Renal pelvis (tissue), 4 donors: ENCODE results near the gene TJAP1. TPM values are rescaled to one million over a fixed set of nuclear protein-coding genes. Genes with fewer than 3 reads are reported as not detected.

Experiments
- DNase-seq: peaks from one replicate; pipeline ENCODE4 v3.0.0-alpha.2; 2013
- polyA plus RNA-seq, 3 donors: library from polyadenylated mRNA; unstranded; fragments of 120-200 nt; gene quantifications; one replicate each; pipeline ENCODE4 v1.2.1, GENCODE V29; 2013; ENCODE audit not compliant: insufficient read length in 3 of 3

Gene TJAP1
- polyA plus RNA-seq, 3 donors: 35.1 to 46.0 (median 45.1) TPM

DNA sequence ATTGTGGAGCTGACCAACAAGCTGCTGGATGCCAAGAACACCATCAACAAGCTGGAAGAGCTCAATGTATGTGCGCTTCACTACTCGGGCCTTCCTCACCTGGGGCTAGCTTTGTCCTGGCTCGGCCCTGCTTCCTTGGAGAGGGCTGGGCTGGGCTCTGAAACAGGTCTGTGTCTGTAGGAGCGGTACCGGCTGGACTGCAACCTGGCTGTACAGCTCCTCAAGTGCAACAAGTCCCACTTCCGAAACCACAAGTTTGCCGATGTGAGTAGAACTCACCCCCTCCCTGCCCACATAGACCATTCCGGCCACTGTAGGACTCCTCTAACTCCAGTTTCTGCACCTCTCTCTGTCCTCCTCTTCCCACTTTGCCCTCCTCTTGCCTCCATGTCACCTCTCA, 26.1 kb downstream of the TJAP1 start:
- no peak for DNase-seq

DNA sequence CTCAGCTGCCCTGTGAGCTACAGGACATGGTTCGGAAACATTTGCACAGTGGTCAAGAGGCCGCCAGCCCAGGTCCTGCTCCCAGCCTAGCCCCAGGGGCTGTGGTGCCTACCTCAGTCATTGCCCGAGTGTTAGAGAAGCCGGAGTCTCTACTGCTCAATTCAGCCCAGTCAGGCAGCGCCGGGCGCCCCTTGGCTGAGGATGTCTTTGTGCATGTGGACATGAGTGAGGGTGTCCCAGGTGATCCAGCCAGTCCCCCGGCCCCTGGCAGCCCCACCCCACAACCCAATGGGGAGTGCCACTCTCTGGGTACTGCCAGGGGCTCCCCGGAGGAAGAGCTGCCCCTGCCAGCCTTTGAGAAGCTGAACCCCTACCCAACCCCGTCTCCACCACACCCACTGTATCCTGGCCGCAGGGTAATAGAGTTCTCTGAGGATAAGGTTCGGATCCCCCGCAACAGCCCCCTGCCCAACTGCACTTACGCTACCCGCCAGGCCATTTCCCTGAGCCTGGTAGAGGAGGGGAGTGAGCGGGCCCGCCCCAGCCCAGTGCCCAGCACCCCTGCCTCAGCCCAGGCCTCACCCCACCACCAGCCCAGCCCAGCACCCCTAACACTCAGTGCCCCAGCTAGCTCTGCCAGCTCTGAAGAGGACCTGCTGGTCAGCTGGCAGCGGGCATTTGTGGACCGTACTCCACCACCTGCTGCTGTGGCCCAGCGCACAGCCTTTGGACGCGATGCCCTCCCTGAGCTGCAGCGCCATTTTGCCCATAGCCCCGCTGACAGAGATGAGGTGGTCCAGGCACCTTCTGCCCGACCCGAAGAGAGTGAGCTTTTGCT, 27.6 kb downstream of the TJAP1 start:
- DNase-seq: no peak

DNA sequence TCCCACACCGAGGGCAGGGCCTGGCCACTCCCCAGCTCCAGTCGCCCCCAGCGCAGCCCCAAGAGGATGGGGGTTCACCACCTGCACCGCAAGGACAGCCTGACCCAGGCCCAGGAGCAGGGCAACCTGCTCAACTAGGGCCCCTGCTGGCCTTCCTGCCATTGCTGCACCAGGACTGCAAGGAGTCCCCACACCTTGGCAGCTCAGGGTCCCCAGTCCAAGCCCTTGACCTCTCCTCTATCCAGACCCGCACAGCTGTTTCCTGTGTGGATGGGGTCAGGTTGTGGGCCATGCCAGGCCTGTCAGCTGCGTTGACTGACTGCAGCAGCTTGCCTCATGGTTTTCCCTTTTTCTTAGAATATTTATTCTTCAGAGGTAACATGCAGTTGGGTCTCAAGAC, 28.3 kb downstream of the TJAP1 start:
- DNase-seq: no peak

DNA sequence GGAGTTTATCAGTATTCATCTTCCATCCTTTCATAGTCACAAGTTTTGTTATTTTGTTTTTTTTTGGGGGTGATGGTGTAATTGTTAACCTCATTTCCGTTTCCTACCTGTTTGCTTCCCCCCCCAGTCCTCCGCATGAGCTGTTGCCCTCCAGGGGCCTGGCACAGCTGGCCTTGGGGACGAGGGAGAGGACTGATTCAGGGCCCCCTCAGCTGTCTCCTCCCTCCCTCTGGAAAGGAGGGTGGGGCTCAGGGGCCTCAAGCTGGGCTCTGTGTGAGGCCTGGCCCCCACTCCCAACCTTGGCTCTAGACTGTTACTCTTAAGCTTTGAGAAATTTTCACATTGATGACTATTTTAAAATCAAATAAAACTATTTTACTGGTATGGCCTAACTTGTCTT, 28.8 kb downstream of the TJAP1 start:
- DNase-seq: no peak

DNA sequence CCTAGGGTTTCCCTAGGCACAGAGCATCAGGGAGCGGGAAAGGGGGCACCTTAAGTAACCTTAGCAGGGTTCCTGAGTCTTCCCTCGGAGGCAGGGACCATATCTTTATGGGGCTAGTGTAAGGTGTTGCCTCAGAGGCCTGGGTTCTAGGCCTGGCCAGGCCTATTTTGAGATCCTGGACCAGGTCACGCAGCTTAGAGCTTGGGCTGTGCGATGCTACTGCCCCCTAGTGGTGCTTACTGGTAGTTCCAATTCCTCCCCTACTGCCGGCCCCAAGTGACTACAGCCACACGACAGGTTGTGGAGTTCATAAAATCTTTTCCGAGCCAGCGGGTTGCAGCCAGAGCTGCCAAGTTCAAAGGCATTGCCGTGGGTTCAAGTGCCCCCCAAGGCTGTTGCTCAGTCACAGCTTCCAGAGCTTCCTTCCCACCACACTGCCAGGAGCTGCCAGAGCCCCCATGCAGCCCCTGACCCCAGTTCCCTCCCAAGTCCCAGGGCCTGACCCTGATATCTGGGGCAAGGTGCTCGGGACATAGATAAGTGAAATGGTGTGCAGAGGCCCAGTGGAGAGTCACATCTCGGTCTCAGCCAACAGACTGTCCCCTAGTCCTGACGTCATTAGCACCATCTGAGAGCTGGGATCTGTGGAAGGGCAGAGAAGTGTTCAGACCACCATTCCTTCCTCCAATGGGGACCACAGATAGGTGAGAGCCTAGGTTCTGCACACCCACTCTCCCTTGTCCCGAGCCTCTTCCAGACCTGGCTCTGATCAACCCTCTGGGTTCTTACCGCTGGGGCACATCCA, 29.5 kb downstream of the TJAP1 start:
- peak; percentile 82 for DNase-seq

DNA sequence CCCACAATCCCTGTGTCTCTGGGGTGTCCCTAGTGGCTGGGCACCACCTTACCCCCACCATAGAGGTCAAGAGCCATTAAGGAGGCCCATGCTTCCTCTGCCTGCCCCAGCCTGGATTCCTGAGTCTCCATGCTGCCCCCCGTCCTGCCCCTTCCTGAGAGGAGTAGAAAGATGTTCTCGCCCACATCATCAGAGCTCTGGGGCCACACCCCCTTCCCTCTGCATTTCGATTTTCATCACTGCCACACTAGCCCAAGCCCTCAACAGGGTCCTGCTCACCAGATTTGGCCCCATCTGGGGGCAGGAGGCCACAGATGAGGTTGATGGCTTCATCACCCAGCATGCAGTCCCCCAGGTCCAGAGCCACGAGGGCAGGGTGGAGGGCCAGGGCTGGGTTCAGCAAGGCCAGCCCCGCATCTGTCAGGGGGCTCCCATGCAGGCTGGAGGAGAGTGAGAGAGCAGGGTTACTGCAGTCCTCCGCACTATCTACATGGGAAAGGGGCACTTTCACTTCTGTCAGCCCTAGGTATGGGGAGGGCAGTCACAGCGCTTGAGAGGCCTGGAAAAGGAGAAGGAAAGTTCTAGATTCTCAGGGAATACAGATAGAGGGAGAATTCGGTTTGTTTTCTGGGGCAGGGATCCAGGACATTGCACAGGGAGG, 31.2 kb downstream of the TJAP1 start:
- DNase-seq: no peak

DNA sequence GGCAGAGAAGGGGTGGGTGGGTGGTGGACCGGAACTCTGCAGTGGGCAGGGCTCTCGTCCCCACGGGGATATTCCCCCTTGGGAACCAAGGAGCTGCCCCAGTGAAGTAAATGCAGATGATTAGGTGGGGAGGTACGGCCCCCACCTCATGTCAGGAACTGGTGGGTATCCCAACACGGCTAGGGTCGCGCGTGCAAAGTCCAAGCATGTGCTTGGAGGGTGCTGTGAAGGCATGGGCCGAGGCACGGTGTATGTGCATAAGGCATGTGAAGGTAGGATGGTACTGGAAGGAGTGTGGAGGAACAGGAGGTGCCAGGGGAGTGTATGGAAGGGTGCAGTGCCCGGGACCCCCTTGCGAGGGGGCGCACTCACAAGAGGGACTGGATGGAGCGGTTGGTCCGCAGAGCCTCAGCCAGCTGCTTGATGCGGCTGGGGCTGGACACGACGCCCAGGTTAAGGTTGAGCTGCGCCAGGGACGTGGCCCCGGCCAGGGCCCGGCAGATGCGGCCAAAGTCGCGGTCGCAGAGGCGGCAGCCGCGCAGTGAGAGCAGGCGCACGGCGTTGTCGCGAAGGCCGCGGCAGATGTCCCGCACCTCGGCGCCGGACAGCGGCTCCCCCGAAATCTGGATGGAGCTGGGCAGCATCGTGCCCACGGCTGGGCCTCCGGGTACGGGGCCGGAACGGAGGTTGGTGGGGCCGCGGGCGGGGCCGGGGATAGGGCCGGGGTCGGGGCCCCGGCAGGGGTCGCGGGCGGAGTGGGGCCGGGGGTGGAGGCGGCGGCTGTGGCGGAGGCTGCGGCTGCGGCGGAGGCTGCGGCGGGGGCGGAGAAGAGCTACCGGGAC, 32.0 kb downstream of the TJAP1 start:
- no peak for DNase-seq

DNA sequence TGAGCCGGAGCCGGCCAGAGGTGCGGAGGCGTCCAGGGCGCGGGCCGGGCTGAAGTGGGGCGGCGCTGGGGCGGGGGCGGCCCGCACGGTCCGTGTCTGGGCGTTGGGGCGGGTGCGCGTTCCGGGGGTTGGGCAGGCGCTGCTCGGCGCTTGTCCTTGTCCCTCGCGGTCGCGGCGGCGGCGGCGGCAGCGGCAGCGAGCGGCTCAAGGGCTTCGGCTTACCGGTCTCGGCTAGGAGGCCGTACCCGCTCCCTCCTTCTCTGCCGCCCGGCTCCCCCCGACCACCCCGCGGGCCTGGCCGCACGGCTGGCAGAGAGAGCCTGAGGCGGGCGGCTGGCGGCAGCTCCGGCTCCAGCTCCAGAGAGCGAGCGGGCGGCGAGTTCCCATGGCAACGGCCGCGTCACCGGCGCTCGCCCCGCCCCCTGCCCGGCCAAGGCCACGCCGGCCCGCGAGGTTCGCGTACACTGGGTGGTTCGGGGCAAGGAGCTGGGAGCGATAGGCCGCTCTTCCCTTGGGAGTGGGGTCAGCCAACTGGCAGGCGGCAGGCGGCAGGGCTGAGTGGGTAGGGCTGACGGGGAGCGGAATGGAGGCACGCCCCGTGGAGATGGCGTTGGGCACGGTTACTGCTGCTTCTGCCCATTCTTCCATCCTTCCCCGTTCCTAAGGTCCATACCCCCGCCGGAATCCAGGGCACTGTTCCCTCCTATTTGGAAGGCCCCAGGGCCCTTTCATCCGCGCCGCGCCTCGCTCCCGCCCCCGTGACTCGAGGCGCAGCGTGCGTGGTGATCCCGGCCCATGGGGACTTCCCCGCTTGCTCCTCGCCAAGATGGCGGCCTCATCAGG, 32.8 kb downstream of the TJAP1 start, which contains the start of gene LRRC73:
Gene LRRC73 (minus strand): TSS at position 363 of the 843 bp plus-strand sequence. CDS start 561 bp downstream, outside the sequence.
- peak; percentile 79 for DNase-seq

DNA sequence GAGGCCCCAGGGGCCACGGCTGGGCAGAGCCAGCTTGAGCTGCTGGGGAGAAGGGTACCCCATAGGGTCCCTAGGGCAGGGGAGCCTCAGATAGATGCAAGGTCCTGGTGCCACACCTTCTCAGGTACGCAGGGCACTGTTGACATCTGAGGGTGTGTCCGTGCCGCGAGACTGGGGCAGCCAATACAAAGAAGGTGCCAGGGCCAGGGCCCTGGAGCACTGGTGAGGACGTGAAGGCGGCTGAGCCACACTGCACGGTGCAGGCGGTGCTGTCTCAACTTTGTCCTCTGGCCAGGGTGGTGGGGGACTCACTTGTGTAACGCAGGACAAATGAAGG, 33.4 kb downstream of the TJAP1 start:
- DNase-seq: no peak

DNA sequence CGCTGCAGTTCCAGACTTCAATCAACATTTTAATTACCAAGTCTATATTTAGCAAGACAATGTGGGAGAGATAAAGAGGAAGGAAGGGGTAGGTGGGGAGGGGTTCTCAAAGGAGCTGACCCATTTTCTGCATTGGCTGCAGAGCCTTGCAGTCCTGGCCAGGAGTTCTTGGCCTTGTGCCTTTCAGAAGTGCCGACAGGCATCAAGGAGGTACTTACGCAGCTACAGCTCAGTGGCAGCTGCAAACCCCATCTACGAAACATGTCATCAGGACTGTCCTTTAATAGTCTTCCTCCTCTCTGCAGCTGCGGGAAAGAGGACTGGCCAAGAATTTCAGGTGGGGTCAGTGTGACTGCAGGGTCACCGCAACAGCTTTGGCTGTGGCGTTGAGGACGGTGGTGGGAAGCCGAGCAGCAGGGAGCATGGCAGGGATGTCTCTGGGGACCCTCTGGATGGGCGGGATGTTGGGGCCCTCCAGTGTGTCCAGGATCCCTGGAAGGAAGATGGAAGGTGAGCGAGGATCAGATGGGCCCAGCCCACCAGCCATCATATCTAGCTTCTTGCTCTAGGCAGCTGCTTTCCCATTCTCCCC, 34.5 kb downstream of the TJAP1 start:
- no peak for DNase-seq

DNA sequence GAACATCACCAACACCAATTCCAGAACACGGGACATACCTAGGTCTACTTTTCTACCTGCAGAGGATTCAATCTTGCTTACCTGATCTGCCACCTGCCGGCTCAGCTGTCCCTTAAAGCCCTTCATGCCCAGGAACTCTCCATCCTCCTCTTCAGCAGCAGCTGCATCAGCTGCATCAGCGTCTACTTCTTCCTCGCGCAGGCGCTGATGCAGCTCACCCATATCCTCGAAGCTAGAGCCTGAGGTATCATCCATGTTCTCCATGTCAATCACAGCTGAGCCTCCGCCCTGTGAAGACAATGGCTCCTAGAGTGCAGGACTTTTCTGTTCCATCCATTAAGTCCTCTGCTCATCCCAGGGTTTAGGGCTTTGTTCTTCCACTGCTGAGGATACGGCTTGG, 38.4 kb downstream of the TJAP1 start:
- DNase-seq: no peak

DNA sequence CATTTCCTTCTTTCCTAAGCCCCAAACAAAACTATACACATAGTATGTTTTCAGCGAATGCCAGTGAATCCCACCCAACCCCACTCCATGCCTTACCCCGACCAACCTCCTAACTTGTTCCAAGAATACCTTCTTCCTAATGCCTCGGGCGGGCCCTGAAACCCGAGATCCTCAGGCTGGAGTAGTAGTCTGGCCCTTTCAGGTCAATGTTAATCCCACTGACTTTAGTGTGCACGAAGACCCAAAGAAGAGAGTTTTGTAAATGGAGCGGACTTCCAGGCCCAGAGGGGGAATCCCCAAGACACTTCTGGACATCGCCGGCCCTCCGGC, 39.0 kb downstream of the TJAP1 start:
- no peak for DNase-seq

DNA sequence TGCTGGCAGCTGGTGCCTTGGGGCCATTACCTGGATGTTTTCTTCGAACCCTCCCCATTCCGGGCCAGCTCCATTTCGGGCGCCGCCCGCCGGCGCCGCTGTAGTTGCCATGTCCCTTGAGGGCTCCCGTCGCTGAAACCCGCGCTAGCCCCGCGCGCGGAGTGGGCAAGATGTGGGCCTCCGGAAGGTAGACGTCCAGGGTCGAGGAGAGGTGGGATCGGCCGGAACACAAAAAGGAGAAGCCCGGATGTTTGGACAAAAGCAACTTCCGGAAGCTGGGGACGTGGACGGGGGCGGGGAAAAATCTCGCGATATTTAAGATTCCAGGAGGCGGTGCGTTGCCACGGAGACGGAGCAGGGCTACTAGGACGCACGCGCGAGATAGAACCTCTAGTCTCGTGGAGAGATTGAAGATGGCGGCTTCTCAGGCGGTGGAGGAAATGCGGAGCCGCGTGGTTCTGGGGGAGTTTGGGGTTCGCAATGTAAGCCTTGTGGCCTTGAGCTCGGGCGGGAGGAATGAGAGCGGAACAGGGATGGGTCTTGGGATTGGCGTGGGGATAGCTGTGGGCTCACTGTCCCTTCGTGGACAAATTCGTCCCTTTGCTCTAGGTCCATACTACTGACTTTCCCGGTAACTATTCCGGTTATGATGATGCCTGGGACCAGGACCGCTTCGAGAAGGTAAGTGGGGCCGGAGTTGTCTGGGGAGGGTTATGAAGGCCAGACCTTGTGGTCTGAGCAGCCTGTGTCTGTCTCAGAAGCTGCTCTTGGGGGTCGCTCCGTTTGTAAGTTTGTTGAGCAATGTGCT, 39.5 kb downstream of the TJAP1 start, which contains the start of the genes POLR1C and YIPF3:
Gene POLR1C (plus strand): TSS at position 393 of the 808 bp plus-strand sequence. CDS start 21 bp downstream, at position 414.
Gene YIPF3 (minus strand): TSS at position 230 of the 808 bp plus-strand sequence. CDS start 119 bp downstream, at position 111.
- peak; percentile 98 for DNase-seq

DNA sequence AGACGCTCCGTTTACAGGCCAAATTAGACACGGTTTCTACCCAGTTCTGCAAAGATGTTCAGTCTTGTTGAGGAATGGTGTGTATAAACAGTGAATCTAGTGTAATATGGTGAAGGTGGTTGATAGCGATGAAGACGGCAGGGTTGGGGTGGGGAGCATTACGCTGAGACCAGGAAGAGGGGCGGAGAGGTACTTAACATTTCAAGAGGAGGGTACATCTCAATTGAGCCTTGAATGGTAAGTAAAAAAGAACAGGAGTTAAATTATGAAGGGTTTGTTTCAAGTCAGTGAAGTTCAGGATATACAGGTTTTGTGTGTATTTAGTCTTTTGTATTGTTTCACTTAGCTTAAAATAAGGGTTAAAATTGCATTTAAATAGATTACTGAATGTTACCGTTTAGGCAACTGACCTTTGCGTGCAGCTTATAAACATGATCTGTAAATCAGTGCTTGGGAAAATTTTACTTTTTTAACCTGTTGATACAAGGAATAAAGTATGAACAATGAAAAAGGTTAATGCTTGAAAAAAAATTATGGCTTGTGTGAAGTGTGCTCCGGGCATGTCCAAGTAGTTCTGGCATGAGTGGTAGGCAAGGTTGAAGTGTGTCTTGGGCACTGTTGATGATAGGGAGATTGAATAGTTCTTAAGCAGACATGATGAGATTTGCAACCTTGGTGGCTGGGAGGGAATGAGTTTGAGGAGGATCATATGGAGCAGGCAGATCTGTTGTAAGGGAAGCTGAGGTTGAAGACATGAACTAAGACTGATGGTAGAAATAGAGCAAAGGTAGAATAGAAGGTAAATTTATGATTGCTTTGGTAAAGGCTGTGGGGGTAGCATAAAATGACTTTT, 40.4 kb downstream of the TJAP1 start:
- no peak for DNase-seq

DNA sequence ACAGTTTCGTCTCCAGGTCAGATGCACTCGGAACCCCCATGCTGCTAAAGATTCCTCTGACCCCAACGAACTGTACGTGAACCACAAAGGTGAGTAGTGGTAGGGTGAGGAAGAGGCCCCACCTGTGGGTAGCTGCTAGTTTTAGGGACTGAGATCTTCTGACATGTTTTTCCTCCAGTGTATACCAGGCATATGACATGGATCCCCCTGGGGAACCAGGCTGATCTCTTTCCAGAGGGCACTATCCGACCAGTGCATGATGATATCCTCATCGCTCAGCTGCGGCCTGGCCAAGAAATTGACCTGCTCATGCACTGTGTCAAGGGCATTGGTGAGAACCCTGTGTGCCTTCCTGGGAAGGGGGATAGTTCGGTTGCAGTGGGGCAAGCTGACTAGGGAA, 42.7 kb downstream of the TJAP1 start:
- DNase-seq: no peak

DNA sequence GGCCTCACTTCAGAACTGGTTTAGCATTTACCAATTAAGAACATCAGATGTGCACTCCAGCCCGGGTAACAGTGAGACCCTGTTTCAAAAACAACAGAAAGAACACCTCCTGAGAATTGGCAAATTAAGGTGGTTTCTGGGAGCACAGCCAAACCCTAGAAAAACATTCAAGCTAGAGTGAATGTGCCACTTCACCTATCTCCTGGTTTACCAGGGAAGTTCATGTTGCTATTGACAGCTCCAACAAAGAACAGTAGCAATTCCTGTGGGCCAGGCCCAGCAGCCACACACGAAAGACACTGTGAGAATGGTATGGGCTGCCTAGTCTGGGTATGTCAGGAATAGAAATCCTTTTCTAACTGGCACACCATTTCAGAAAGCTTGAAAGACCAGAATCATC, 44.5 kb downstream of the TJAP1 start:
- no peak for DNase-seq

DNA sequence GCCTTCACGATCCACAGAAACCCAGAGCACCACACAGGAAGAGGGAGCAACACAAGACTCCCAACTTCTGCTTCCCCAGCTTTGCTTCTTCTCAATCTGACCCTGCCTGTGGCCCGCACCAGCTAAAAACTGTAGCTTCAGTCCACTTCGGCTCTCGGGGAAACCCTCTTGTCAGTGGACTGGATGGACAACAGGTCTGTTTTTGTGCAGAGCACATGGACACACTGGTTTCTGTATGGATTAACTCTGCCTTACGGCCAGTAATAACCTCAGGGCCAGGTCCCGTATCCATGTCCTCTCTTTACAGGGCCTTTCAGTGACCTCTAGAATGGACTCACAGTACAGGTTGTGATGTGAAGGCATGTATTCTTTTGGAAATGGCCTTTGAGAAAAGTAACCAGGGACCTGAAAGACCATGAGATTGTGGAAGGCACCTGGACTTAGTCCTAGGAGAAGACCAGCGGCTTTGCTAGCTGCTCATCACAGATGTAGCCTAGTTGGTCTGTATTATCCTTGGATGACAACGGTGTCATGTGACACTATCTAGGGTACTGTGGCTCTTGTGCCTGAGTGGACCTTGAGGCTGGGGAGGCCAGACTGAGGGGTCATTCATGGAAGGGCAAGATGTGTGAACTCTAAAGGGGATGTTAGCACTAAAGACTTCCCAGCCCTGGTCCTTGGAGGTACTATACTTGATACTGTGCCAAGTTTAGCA, 45.3 kb downstream of the TJAP1 start:
- DNase-seq: no peak

DNA sequence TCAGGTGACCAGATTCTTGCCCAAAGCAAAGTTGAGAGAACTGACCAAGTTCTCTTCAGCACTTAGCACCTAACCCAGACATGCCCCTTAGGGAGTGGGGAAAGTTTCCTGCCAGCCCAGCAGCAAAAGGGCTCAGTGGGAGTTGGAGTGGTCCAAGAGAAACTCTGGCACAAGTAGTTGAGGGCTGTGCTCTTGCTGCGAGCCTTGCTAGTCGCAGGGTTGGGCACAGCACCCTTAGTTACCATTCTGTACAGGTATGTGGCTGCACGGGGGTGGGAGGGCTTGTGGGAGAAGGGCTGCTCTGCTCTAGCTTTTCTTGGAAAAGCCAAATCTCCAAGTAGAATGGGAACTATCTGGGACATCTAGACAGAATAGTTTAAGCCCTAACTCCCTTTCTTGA, 45.9 kb downstream of the TJAP1 start:
- DNase-seq: no peak
